Activated CD4-positive, CD25-positive, alpha-beta regulatory T cell (primary cell): ENCODE results near the gene DEFB129.
A peak's percentile ranks its signal among the peaks of the same experiment; 100 is the strongest.
"Not testable (repeated sequence)": the region's sequence is repeated elsewhere in the genome, so short reads cannot be mapped to it uniquely, and the experiment has no call there.

Experiments used
- DNase-seq, 4 experiments: peaks; one replicate each; lab custom pipeline; 2025; lab: John Stamatoyannopoulos, UW

DEFB129 gene

DNA sequence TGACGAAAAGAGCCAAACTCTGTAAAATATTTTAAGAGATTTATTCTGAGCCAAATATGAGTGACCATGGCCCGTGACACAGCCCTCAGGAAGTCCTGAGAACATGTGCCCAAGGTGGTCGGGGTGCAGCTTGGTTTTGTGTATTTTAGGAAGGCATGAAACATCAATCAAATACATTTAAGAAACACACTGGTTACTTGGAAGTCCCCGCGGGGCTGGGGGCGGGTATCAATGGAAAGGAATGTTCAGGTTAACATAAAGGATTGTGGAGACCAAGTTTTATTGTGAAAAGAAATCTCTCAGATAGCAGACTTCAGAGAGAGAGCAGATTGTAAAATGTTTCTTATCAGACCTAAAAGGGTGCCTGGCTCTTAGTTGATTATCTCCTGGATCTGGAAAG is 26.4 kb downstream of the DEFB129 start:
- DNase-seq, result not testable (repeated sequence)

DNA sequence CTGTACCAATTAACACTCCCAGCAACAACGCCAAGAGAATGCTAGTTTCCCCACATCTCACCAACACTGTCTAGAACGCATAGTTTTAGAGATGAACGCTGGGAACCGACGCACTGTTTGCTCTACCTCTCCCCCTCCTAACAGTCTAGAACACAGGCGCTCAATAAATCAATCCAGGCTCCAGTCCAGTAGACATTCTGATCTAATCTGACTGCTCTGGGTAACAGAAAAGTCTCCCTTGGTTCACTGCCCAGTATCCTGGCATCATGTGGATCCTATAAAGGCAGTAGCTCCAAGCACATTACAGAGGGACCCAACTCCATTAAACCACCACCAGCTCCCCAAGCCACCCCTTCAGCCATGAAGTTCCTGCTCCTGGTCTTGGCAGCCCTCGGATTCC is 30.4 kb downstream of the DEFB129 start, which contains the start of gene DEFB132:
Gene DEFB132 (plus strand): TSS at position 306 of the 400 bp plus-strand sequence. CDS start 55 bp downstream, at position 361.
- no peak for DNase-seq

DNA sequence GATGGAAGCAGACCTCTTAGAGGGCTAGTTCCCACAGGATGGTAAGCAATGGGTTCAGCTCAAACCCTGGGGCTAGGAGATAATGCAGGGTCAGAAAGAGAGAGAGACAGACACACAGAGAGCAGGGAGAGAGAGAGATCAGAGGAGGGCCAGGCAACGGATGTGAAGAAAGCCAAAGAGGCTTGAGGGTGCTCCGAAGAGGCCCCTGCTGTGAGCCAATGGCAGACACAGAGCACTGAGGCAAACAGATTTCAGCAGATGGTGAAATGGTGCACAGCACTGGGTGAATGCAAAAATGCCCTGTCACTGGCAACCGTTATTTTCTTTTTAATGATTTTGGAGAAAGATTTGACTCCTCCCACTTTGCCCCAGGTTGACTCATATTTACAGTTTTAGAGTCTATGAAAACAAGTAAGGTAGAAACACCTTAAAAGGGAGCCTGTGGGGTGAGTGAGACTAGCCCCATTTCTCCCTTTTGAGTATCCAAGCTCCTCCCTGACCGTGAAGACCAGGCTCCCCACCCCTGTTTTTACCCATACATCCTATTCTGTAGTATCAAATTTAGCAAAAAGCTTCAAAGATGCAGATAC is 31.3 kb downstream of the DEFB129 start:
- DNase-seq, result no peak

DNA sequence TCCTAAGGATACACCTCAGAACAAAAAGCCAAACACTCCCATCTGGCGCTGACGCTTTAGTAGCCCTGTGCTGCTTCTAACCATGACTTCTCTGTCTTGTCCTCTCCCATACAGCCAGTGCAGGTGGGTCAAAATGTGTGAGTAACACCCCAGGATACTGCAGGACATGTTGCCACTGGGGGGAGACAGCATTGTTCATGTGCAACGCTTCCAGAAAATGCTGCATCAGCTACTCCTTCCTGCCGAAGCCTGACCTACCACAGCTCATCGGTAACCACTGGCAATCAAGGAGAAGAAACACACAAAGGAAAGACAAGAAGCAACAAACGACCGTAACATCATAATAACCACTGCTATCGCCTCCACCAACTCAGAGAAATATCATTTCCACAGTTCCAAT is 31.9 kb downstream of the DEFB129 start:
- no peak for DNase-seq

DNA sequence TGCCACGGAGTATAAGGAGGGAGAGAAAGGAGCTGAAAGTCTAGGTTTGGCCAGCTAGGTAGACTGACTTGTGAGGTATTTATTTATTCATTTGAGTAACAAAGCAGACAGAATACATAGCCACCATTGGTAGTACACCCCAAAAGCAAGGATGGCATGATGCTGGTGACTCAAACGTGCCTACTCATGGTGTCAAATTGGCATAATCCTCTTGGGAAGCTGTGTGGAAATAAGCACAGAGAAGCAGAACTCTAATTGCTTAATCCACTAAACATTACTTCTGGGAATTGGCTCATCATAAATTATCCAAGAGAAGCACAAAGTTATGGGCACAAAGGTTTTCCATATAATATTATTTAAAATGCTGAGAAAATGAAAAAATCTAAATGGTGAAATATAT is 32.9 kb downstream of the DEFB129 start:
- no peak for DNase-seq

DNA sequence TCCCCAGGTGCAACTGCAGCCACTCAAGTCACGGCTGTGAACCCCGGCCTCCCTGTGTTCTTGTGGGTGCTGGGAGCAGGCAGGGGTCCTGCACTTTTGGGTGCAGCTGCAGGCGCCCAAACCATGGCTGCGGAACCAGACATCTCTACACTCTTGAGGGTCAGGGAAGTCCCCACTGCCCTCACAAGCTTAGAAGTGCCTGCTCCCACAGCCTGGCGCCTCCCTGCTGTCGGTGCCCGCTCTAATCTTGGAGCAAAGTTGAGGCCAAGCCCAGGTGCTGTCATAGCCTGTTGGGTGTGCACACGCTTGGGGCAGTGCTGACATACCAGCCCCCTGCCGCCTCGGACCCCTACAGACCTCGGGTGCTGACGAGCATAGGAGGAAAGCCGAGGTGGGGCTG is 36.6 kb downstream of the DEFB129 start:
- DNase-seq, result no peak

DNA sequence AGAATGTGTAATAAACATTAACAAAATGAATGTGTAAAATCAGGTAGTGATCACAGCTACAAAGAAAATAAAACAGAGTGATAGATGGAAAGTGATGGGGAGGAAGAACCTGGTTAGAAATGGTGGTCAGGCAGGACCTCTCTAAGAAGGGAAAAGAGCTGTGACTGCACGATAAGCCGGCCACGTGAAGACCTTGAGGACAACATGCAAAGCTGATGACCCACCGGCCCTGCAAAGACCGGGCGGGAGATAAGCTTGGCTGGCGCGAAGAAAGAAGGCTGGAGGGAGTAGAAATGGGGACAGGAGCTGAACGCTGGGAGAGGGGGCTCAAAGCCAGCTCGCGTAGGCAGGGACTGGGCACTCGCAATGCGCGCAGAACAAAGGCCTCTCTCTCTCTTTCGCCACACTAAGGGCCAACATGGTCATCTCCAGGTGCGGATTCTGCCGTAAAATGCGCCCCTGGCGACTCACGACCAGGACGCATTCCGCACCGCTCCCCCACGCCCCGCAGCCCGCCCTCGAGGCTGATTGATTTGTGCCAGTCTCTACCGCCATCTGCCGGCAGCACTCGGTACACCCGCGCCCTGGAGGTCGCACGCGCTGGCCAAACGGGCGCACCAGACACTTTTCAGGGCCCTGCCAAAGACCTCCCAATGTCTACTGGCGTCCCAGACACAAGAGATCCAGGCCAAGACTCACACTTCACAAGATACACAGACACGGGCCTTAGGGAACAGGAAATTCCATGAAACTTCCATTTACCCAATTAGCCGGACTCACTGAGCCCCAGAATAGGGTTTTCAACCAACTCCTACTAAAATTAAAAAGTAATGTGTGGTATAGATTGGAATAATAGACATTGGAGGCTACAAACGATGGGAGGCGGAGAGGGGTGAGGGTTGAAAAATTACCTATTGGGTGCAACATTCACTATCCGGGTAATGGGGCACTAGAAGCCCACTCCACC is 39.8 kb downstream of the DEFB129 start:
- DNase-seq, result peak; percentile 77 to 89 (median 86)

DNA sequence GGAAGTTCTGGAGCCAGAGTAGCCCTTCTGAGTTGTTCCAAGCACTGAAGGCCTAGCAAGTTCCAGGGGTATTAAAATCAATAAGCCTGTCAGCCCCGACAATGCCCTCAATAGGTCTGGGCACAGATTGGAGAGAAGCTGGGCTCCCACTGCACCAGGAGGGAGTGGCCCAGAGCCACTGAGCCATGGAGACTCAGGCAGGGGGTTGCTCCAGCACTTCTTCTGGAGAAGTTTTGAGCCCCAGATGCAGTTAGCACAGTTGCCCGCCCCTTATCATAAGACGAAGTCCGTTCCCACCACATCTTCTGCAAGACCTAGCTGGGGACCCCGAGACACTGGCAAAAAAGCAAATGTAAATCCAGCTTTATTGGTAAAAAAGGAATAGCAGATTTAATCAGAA is 43.5 kb downstream of the DEFB129 start:
- no peak for DNase-seq

DNA sequence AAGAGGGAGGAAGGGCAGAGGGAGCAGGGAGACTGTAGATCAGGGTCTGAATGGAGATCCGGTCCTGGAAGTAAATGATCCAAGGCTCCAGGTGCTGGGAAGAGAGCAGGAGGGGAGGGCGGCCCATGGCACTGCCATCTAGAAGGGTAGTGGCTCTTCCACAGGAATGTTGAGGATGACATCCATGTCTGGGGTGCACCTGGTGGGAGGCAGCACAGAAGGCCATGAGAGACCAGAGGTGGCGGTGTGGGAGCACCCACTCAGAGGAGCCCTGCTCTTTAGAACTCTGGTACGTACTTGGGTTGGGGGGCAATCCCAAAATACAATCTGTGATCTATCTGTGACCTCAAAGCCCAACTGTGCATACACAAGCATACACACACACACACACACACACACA is 44.0 kb downstream of the DEFB129 start:
- DNase-seq, result no peak

DNA sequence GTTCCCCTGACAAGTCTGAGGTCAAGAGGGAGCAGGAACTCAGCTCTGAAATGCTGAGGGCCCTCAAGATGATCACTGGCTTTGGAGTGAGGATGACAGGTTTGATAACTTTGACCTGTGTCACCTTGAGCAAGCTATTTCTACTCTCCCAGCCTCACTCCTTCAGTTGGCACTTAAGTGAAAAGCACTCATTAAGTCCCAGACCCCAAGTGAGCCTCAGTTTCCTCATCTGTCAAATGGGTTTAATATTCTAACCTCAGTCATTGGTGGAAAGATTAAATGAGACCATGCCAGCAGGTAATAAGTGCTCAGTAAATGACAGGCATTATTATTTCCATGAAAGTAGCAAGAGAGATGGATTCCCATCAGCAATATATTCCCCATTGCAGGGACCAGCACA is 44.5 kb downstream of the DEFB129 start:
- DNase-seq, result no peak

DNA sequence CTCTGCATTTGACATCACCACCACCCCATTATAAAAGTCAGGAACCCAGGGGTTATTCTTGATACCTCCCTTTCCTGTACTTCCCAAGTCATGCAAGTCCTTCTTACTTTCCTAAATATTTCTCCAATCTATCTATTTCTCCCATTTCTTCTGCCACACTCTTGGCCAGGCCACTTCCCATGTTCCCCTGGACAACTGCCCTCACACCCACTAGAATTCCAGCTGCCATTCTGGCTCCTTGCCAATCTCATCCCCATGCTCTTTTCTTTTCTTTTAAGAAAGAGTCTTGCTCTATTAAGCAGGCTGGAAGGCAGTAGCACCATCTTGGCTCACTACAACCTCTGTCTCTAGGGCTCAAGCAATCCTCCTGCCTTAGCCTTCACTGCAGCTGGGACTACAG is 45.7 kb downstream of the DEFB129 start:
- DNase-seq, result no peak

DNA sequence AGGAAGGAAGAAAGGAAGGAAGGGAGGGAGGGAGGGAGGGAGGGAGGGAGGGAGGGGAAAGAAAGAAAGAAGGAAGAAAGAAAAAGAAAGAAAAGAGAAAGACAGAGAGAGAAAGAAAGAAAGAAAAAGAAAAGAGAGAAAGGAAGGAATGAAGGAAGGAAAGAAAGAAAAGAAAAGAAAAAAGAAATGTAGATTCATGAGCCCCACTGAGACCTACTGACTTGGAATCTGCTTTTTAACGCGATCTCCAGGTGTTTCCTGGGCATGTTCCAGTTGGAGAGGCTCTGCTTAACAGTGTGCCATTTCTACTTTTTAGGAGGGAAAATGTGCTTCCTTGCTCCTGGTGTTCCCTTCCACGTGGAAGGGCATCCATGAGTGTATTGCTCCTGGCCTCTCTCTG is 46.8 kb downstream of the DEFB129 start:
- no peak for DNase-seq

DNA sequence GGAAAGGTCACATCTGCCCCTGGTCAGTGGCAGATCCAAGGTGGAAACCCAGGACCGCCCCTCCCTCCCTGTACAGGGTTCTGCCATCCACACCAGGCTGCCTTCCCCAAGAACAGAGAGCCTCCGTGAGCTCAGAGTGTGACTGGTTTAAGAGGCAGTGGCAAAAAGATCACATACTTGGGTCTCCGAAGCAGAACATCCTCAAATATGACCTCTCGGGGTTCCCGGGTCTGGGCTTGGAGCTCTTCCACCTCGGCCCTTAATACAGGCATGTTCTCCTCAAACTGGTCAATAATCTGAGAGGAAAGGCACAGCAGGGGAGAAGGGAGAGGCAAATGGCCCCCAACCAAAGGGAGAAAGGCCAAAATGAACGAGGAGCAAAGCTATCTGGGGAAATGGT is 48.7 kb downstream of the DEFB129 start:
- DNase-seq, result no peak

DNA sequence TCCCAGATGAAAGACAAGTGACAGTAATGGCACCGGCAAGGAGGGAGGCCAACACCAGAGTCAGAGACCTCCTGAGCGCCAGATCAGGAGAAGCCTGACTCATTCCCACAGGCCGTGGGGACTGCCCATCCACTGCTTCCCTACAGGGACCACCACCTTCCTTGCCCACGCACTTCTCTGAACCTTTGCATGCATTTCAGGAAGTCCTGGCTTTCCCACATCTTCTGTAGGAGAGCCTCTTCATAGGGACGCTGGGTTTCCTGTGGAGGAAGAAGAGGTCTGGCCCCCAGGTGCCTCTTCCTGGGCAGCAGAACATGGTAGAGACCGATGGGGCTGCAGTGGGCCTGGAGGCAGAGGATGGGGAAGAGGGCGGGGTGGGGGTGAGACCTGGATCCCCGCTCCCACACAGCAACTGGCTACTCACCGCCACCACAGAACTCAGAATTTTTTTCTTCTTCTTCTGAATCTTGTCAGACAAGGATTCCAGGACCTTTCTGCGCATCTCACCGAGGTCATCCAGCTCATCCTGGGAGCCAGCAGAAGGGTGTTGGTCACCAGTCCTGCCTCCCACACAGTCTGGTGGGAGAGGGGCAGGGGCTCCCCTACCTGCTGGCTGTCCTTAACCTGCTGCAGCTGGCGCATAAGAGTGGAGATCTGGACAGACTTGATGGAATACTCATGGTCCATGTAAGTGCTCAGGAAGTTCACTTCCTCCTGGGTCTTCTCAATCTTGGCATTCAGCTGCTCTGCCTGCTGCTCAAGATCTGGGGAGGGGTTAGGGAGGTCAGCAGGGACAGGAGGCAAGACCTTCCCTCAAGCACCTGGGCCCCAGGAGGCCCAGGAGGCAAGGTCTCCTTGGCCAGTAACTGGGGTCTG is 49.8 kb downstream of the DEFB129 start:
- no peak for DNase-seq

DNA sequence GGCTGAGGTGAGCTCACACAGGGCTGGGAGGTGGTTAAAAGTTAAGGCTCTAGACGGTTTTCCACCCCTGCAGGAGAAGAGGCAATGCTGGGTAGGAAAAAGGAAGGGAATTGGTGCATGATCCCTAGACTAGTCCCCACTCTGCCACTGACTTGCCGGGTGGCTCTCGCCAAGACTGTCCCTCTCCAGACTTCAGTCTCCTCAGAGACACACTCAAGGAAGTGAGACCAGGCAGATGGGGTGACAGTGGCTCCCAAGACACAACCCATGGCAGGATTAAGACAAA is 50.4 kb downstream of the DEFB129 start:
- no peak for DNase-seq

DNA sequence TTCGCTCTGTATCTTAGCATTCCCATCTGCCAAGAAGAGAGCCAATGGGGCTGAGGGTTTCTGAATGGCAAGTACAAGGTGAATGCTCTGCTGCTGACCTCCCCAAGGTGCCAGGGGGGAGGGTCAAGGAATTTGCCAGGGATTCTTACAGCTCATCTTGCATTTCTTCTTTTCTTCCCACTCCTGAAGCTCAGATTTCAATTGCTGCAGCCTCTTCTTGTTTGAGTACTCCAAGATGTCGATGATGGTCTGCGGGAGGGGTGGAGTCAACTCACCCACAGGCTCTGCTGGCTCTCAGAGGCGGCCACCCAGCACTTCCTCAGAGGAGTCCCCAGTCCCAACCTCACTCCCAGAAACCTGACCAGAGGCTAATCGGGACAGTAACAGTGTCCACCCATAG is 51.1 kb downstream of the DEFB129 start:
- no peak for DNase-seq

DNA sequence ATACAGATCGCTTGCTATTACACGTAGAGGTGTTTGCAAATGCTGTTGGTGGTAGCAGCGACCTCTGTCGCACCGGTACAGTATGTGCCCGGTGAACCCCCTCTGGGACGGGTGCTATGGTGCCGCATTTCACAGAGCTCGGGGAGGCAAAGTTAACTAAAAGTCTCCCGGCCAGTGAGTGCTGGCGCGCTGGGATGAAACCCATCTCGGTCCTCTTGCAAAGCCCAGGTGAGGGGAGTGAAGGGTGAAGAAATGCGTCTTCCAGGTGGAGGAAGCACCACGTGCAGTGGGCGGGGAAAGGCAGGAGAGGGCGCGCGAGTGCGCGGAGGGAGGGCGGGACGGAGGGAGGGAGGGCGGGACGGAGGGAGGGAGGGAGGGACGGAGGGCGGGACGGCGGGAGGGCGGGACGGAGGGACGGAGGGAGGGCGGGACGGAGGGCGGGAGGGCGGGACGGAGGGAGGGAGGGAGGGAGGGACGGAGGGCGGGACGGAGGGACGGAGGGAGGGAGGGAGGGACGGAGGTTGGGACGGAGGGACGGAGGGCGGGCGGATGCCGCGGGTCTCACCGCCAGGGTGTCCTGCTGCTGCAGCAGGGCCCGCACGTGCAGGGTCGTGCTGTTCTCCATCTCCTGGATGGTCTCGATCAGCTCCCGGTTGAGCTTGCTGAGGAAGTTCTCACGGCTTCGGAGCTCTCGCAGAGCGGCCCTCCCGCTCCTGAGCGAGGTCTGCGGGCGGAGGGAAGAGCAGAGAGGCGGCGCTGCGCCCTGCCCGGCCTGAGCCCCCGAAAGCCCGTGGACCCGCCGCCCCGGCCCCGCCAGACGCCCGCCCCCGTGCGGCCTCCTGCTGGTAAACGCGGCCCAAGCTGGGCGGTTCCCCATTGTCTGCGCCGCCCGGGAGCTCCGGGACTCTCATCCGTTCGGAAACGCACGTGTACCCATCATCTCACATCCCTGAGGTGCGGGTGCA is 51.8 kb downstream of the DEFB129 start:
- no peak for DNase-seq
